Esophagus mucosa (tissue), 1 donor: Measurements from ENCODE around the gene SEC16A. TPM values are rescaled to one million over a fixed set of nuclear protein-coding genes. Genes with fewer than 3 reads are reported as not detected.
"Not testable (repeated sequence)": the region's sequence is repeated elsewhere in the genome, so short reads cannot be mapped to it uniquely, and the experiment has no call there.

Source experiments
- ATAC-seq: fragments of 200-7000 bp; cut with Tn5 transposase; one replicate; pipeline ENCODE4 v1.9.1; 2020
- total RNA-seq: library from RNA; stranded (reverse); gene quantifications from one replicate; pipeline ENCODE4 v1.2.4, GENCODE V29; 2023
- donor health status: DM: yes; HTN: yes; CAD: no.

SEC16A gene
- total RNA-seq, 1 donor from 2014 or later, result 32.0 TPM

- peak; percentile 84 for ATAC-seq
Measured at GRCh38 chr9:136439481-136440408, 43.1 kb downstream of the SEC16A start, which contains the start of gene INPP5E. Gene INPP5E, minus strand, starts transcription at chr9:136439845. Its CDS starts 426 bp downstream, at chr9:136439419.

- ATAC-seq, result peak; percentile 51
Measured at GRCh38 chr9:136438548-136439480, 44.0 kb downstream of the SEC16A start.

DNA sequence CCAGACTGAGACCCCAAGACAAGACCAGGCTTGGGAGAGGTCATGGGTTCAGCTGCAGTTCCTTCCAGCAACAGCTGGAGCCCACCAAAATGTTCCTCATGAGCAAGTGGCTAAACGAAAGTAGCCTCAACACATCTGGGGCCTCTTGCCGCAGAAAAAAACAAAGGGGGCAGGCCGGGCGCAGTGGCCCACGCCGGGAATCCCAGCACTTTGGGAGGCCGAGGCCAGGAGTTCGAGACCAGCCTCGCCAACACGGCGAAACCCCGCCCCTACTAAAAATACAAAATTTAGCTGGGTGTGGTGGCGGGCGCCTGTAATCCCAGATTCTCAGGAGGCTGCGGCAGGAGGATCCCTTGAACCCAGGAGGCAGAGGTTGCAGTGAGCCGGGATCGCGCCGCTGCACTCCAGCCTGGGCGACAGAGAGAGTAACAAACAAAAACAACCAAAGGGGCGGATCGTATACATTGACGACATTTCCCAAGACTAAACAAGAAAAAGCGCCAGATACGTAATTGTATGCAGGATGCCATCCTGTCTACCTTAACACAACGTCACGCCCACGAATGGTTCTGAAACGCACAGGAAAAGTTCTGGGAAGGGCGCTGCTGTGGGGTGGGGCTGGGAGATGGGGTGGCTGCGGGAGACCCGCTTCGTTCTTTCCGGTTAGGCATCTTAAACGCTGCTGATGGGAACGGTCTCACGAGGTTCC is 44.8 kb downstream of the SEC16A start:
- ATAC-seq, result no peak

GRCh38 chr9:136437430-136437829 is 45.4 kb downstream of the SEC16A start:
- ATAC-seq, result no peak

- ATAC-seq, result no peak
Measured at GRCh38 chr9:136436055-136436634, 46.7 kb downstream of the SEC16A start.

- no peak for ATAC-seq
Measured at GRCh38 chr9:136434580-136435169, 48.2 kb downstream of the SEC16A start.

- ATAC-seq, result no peak
Measured at GRCh38 chr9:136433849-136434579, 48.8 kb downstream of the SEC16A start.

GRCh38 chr9:136433043-136433715 is 49.7 kb downstream of the SEC16A start:
- no peak for ATAC-seq

- no peak for ATAC-seq
Measured at GRCh38 chr9:136432591-136432990, 50.2 kb downstream of the SEC16A start.

DNA sequence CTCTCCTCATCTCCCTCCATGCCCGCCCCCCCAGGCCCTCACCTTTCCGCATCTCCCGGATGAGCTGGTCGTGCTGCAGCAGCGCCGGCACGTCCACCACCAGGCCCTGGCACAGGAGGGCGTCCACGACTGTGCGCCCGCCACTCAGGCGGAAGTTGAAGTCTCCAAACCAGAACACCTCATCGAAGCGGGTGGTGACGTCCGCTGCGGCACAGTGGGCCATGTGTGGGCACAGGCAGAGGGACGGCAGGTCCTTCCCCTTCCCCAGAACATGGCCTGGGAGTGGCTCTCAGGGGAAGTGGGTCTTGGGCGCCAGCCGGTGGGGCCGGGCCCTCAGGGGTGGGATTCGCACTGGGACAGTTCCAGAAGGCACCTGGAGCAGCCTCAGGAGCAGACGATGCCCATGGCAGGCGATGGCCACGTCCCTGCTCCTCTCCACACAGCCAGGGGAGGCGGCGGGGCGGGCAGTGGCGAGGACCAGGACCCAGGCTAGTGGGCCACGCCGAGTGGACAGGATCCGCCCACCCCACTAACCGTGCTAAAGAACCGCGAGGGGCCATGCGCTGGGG is 51.0 kb downstream of the SEC16A start:
- ATAC-seq, result no peak

- no peak for ATAC-seq
Measured at GRCh38 chr9:136430588-136431234, 52.1 kb downstream of the SEC16A start.

GRCh38 chr9:136429683-136430491 is 53.0 kb downstream of the SEC16A start:
- ATAC-seq, result no peak

DNA sequence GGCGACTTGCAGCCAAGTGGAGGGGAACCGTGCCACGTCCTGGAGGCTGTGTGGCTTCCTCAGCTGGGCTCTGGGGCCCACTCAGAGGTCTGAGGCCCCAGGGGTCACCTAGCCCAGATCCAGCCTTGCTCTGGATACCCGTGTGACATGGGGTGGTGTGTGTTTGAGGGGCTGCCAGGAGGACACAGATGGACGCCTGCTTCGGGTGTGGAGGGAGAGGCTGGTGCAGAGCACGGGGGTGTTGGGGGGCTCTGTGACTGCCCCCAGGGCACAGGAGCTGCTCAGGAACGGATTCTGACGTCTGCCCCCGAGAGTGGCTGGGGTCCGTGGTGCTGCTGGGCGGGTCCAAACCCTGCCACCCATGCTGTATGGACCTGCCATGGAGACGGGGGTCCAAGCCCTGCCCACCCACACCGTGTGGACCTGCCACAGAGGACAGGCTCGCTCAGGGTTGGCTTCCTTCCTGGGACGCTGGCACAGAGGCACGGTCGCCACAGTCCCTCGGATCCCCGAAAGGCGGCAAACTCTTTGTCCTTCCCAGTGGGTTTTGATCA is 53.7 kb downstream of the SEC16A start:
- peak; percentile 13 for ATAC-seq

DNA sequence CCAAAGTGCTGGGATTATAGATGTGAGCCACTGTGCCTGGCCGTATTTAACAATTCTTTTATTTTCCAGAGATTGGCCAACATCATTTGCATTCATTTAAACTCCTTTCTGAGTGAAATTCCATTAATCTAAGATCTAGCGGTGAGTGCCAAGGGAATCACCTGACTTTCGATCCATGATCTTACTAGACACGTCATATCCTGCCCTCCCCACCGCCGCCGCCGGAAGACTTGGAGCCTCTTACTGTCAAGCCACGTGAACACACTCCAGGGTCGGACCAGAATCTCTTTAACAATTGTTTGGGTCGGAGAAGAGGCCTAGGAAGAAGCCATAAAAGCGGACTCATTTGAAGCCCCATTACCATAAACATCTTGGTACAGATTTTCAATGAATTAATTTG is 56.1 kb downstream of the SEC16A start:
- ATAC-seq, result no peak

- ATAC-seq, result not testable (repeated sequence)
Measured at GRCh38 chr9:136425367-136425766, 57.5 kb downstream of the SEC16A start.

DNA sequence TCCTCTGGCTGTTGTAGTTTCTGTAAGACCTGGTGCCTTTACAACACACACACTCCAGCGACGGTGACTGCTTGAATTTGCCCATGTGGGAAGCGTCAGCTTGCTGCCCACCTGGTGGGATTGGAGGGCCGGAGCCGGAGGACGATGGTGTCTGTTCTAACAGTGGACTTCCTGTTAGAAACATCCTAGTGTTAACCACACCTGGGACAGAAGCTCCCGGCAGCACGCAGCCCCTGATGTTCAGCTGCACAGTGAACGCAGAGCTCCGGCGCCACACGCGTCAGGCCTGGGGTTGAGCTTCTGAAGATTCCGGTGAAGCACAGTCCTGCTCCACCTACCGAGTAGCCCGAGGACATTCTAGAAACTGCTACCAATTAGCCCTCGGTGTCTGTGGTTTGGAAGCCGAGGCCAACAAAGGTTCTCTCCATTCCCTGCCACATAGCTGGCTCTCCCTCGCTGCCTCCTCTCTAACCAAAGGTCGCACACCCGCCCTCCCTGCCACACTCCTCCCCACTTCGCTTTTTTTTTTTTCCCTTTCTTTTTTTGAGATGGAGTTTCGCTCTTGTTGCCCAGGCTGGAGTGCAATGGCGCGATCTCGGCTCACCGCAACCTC is 58.0 kb downstream of the SEC16A start:
- ATAC-seq, result no peak

GRCh38 chr9:136423432-136424146 is 59.3 kb downstream of the SEC16A start:
- peak; percentile 21 for ATAC-seq
